ENCODE data around the gene DPEP1.

The DPEP1 gene

DNA sequence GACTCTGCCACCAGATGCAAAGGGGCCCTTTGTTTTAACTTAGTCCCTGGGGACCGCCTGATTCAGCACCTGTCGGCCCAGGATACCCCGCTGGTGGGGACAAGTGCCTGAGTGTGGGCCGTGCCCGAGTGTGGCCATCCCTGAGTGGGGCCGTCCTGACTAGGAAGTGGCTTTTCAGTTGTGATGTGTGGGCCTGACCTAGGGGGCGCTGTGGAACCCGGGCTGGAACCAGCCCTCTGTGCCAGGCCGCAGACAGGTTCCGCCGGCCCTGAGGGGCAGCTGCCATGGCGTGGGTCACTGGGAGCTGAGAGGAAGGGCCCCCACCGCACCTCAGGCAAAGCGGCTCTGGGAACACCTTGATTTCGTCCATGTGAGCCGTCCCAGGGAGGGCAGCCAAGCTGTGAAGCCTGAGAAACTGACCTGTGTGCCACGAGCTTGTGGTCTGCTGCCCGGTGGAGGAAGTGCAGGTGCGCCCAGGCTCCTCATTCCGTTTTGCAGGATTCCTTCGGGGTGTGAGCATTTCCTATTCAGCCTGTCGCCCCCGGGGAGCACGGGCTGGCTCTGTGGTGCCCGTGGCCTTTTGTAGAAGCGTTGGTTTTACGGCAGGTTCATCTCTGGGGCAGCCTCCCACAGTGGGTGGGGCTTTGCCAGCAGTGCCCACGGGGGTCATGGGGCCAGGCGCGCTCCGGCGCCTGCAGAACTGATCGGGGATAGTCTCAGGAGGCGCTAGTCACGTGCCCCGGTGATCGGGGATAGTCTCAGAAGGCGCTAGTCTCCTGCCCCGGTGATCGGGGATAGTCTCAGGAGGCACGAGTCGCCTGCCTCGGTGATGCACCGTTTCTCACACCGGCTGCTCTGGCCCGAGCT is 47.7 kb upstream of the DPEP1 start:
- Histone ChIP-seq H3K9ac (ENCODE audit: low read length) (no peak overlapping the region), H3K9me3 (replicated peaks; ENCODE audit: insufficient read depth, low read length) (no peaks in the 10 kb centered on the region), H3K27me3 (replicated peaks; ENCODE audit: insufficient read depth, low read length) (no peaks in the 10 kb centered on the region), H3K4me2 (ENCODE audit: low read depth, low read length) (no peak overlapping the region), H3K79me2 (ENCODE audit: low read length) (peaks cover 22% of the 10 kb centered on the region), H3K27ac (ENCODE audit: low read length) (peak overlapping the region; percentile 18; the same call in 1 of the 2 replicates), H3K4me3 (ENCODE audit: low read length) (no peak overlapping the region), H3K4me1 (ENCODE audit: low read length) (peaks cover 8% of the 10 kb centered on the region; the same call in 1 of the 2 replicates), H3K9me2 (replicated peaks; ENCODE audit: insufficient read depth, low read length) (no peaks in the 10 kb centered on the region), H3K36me3 (replicated peaks; ENCODE audit: insufficient read depth, low read length) (no peaks in the 10 kb centered on the region), H3F3A (ENCODE audit: insufficient read depth, low read length) (peaks cover 31% of the 10 kb centered on the region), H2AFZ (ENCODE audit: low read length) (no peak overlapping the region), H4K20me1 (ENCODE audit: insufficient read depth, low read length) (peaks cover 16% of the 10 kb centered on the region)
- DNase-seq, result peak; percentile 35
- TF ChIP-seq, protein P1, sequence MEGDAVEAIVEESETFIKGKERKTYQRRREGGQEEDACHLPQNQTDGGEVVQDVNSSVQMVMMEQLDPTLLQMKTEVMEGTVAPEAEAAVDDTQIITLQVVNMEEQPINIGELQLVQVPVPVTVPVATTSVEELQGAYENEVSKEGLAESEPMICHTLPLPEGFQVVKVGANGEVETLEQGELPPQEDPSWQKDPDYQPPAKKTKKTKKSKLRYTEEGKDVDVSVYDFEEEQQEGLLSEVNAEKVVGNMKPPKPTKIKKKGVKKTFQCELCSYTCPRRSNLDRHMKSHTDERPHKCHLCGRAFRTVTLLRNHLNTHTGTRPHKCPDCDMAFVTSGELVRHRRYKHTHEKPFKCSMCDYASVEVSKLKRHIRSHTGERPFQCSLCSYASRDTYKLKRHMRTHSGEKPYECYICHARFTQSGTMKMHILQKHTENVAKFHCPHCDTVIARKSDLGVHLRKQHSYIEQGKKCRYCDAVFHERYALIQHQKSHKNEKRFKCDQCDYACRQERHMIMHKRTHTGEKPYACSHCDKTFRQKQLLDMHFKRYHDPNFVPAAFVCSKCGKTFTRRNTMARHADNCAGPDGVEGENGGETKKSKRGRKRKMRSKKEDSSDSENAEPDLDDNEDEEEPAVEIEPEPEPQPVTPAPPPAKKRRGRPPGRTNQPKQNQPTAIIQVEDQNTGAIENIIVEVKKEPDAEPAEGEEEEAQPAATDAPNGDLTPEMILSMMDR (IDR thresholded peaks at IDR 0.05; ENCODE audit: low read length), result peak; percentile 52
- TF ChIP-seq EZH2phosphoT487 (IDR thresholded peaks at IDR 0.05; ENCODE audit: low read length), result no peak

DNA sequence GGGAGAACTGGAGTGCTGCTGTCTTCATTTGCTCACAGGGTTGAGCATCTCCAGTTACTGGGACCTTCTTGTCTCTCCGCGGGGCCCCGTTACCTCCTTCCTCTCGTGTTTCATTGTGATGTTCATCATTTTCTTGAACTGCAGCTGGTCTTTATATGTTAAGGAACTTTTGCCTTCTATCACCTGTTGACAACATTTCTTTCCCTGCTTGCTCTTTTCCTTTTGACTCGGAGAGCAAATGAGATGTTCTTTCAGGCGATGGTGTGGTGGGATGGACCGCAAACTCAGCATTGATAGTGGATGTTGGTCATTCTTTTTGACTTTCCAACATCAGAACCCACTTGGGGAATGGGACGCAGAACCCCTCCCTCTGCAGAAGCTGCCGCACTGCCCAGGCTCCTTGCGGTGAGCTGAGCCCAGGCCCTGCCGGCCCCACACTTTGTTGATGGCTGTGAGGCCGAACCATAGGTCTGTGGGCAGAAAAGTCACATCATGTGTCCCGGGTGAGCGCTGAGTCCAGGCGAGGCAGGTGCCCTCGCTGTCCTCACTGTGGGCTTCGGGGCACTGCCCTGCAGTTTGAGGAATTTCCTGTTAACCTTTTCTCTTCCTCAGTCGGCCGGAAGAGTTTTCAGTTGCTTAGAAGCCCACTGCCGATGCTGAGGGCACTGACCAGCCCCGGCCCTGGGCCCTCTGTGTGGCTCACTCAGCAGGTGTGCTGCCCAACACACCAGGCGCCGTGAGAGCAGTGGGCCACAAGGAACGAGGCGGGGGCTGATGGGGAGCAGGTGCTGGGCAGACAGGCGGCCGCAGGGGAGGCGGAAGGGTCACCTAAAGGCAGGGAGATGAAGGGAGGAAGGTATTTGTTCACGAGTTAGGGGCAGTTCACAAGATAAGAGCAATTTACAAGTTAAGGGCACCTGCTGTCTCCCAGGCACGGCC is 45.5 kb upstream of the DPEP1 start:
- Histone ChIP-seq H2AFZ (ENCODE audit: low read length) (no peak overlapping the region), H3K9me3 (replicated peaks; ENCODE audit: insufficient read depth, low read length) (no peaks in the 10 kb centered on the region), H3K36me3 (replicated peaks; ENCODE audit: insufficient read depth, low read length) (no peaks in the 10 kb centered on the region), H3K9ac (ENCODE audit: low read length) (no peak overlapping the region), H3F3A (ENCODE audit: insufficient read depth, low read length) (peaks cover 22% of the 10 kb centered on the region), H3K4me3 (ENCODE audit: low read length) (no peak overlapping the region), H3K27me3 (replicated peaks; ENCODE audit: insufficient read depth, low read length) (no peaks in the 10 kb centered on the region), H3K9me2 (replicated peaks; ENCODE audit: insufficient read depth, low read length) (no peaks in the 10 kb centered on the region), H3K4me1 (ENCODE audit: low read length) (no peaks in the 10 kb centered on the region), H4K20me1 (ENCODE audit: insufficient read depth, low read length) (peaks cover 5% of the 10 kb centered on the region; the same call in 1 of the 2 replicates), H3K27ac (ENCODE audit: low read length) (no peak overlapping the region), H3K4me2 (ENCODE audit: low read depth, low read length) (no peak overlapping the region), H3K79me2 (ENCODE audit: low read length) (no peaks in the 10 kb centered on the region)
- TF ChIP-seq EZH2phosphoT487 (IDR thresholded peaks at IDR 0.05; ENCODE audit: low read length), result no peak
- no peak for TF ChIP-seq EZH2 (optimal IDR thresholded peaks at IDR 0.05; ENCODE audit: low read depth, low read length)
- TF ChIP-seq, protein P1 (IDR thresholded peaks at IDR 0.05; ENCODE audit: low read length), result no peak
- DNase-seq, result no peak

DNA sequence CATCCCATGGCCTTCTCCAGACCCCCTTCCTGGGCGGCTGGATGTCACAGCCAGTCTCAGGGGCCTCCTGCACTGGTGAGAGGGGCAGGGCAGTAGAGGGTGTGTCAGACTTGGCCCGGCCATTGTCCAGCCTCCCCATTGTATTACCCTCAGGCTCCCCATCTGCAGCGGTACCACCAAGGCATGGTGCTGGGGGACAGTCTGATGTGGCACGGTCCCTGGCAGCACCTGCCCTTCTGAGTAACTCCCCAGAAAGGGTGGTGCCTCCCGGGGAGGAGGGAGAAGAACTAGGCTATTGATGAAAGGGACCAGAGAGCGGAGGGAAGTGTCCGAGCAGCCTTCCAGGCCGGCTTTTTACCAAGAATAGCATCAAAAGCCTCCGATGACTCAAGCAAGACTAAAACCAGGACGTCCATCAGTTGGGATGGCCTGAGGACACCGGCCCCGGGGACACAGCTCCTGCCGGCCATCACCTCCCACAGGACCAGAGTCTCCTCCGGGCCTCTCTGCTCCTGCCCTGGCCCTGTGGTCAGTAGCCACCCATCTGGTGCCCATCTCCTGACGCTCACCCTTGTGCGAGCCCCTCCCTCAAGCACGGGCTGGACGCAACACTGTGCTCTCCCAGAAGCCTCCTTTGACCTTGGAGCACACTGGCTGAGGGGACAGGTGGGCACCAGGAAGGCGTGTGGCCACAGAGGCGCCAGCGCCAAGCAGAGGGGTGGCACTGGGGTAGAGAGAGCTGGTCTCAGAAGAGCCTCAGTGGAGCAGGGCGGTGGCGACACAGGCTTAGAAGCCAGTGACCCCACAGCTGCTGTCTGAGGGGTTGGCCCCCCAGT is 43.7 kb upstream of the DPEP1 start:
- TF ChIP-seq, protein P1 (IDR thresholded peaks at IDR 0.05; ENCODE audit: low read length), result no peak
- TF ChIP-seq EZH2phosphoT487 (IDR thresholded peaks at IDR 0.05; ENCODE audit: low read length) (no peak), EZH2 (optimal IDR thresholded peaks at IDR 0.05; ENCODE audit: low read depth, low read length) (no peak)
- H3K27me3 ChIP-seq (replicated peaks; ENCODE audit: insufficient read depth, low read length), result 0 out of 2 replicates have a peak, but pooled peaks cover under 1% of the 10 kb centered on the region
- peaks cover 9% of the 10 kb centered on the region; the same call in 1 of the 2 replicates for H3F3A ChIP-seq (ENCODE audit: insufficient read depth, low read length)
- no peaks in the 10 kb centered on the region for H3K4me1 ChIP-seq (ENCODE audit: low read length)
- no peak for DNase-seq
- no peak overlapping the region for H2AFZ ChIP-seq (ENCODE audit: low read length)
- H3K9ac ChIP-seq (ENCODE audit: low read length), result no peak overlapping the region
- H3K36me3 ChIP-seq (replicated peaks; ENCODE audit: insufficient read depth, low read length), result no peaks in the 10 kb centered on the region
- H3K9me2 ChIP-seq (replicated peaks; ENCODE audit: insufficient read depth, low read length), result no peaks in the 10 kb centered on the region
- H3K4me2 ChIP-seq (ENCODE audit: low read depth, low read length), result no peak overlapping the region
- H3K27ac ChIP-seq (ENCODE audit: low read length), result no peak overlapping the region
- H3K4me3 ChIP-seq (ENCODE audit: low read length), result no peak overlapping the region
- H4K20me1 ChIP-seq (ENCODE audit: insufficient read depth, low read length), result no peaks in the 10 kb centered on the region; the same call in 1 of the 2 replicates
- no peaks in the 10 kb centered on the region for H3K79me2 ChIP-seq (ENCODE audit: low read length)
- no peaks in the 10 kb centered on the region for H3K9me3 ChIP-seq (replicated peaks; ENCODE audit: insufficient read depth, low read length)

All from MM.1S (cell line).